SK-N-SH (cell line): Measurements from ENCODE around the gene PSMD1. TPM values are rescaled to one million over a fixed set of nuclear protein-coding genes. Genes with fewer than 3 reads are reported as not detected.

ENCODE experiments used
- CTCF ChIA-PET: fragments of 300-600, 350-600 bp; formaldehyde crosslinking; extraction: SDS; loops from one replicate; lab custom pipeline; 2021; lab: Yijun Ruan, JAX
- POLR2A ChIA-PET: fragments of 350-600 bp; sonication (Branson Sonifier 250); formaldehyde crosslinking; extraction: SDS; loops from one replicate; lab custom pipeline; 2020; ENCODE audit warnings: antibody characterized with exemption, inconsistent platforms; lab: Yijun Ruan, JAX
- DNase-seq: peaks from one replicate; pipeline ENCODE4 v3.0.0; 2012
- H2AFZ ChIP-seq: fragments of 200-600 bp; sonication (generic); 2 replicates; pipeline ENCODE4 v1.8.1; 2016; ENCODE audit warnings: antibody characterized with exemption, mild to moderate bottlenecking, low read depth
- H3F3A ChIP-seq: fragments of 200-600 bp; sonication (generic); replicated peaks from 2 replicates; pipeline ENCODE3; 2016; ENCODE audit warnings: antibody characterized with exemption, mild to moderate bottlenecking; ENCODE audit not compliant: insufficient read depth
- H3K27ac ChIP-seq, 2 experiments: fragments of 200-500 bp in 1 of 2; fragments of 200-600 bp in 1 of 2; sonication (Bioruptor generic) in 1 of 2; sonication (generic), shearing (Covaris generic) in 1 of 2; 2 replicates each; pipeline versions ENCODE4 v1.5.1 to v1.6.1; 2014 to 2016; ENCODE audit warnings: low read depth in 2 of 2, inconsistent platforms in 1 of 2, low read length in 1 of 2, mild to moderate bottlenecking in 1 of 2, mixed read lengths in 1 of 2
- H3K27me3 ChIP-seq: fragments of 200-600 bp; sonication (generic), shearing (Covaris generic); 2 replicates; pipeline ENCODE4 v1.6.1; 2016; ENCODE audit warnings: mixed run types; ENCODE audit not compliant: insufficient read depth
- H3K36me3 ChIP-seq, 2 experiments: fragments of 200-500 bp in 1 of 2; fragments of 200-600 bp in 1 of 2; sonication (Bioruptor generic) in 1 of 2; sonication (generic) in 1 of 2; replicated peaks in 1 of 2; 2 replicates each; pipeline versions ENCODE3 to v1.5.1; 2014 to 2016; ENCODE audit warnings: low read length in 1 of 2, mild to moderate bottlenecking in 1 of 2; ENCODE audit not compliant: insufficient read depth in 2 of 2, control insufficient read depth in 1 of 2
- H3K4me1 ChIP-seq, 2 experiments: fragments of 200-500 bp in 1 of 2; fragments of 200-600 bp in 1 of 2; sonication (Bioruptor generic) in 1 of 2; sonication (generic), shearing (Covaris generic) in 1 of 2; 2 replicates each; pipeline versions ENCODE4 v1.5.1 to v1.6.1; 2014 to 2016; ENCODE audit warnings: low read depth in 1 of 2, low read length in 1 of 2, mixed run types in 1 of 2; ENCODE audit not compliant: insufficient read depth in 2 of 2, control insufficient read depth in 1 of 2
- H3K4me2 ChIP-seq: fragments of 200-600 bp; sonication (generic), shearing (Covaris generic); 2 replicates; pipeline ENCODE4 v1.6.1; 2017; ENCODE audit warnings: mixed run types
- H3K4me3 ChIP-seq, 2 experiments: fragments of 200-500 bp in 1 of 2; fragments of 200-600 bp in 1 of 2; sonication (Bioruptor generic) in 1 of 2; sonication (generic), shearing (Covaris generic) in 1 of 2; 2 replicates each; pipeline versions ENCODE4 v1.5.1 to v1.8.1; 2014 to 2016; ENCODE audit warnings: low read depth in 2 of 2, inconsistent platforms in 1 of 2, low read length in 1 of 2, mild to moderate bottlenecking in 1 of 2, mixed read lengths in 1 of 2, moderate library complexity in 1 of 2
- H3K79me2 ChIP-seq: fragments of 200-600 bp; sonication (generic); 2 replicates; pipeline ENCODE4 v1.8.1; 2017; ENCODE audit warnings: mild to moderate bottlenecking; ENCODE audit not compliant: insufficient read depth
- H3K9ac ChIP-seq: fragments of 200-600 bp; sonication (generic); 2 replicates; pipeline ENCODE4 v1.6.1; 2017; ENCODE audit warnings: mixed run types
- H3K9me2 ChIP-seq: fragments of 200-600 bp; sonication (generic); 2 replicates; pipeline ENCODE4 v1.6.1; 2017; ENCODE audit warnings: mixed run types
- H3K9me3 ChIP-seq: fragments of 200-600 bp; sonication (generic); 2 replicates; pipeline ENCODE4 v1.6.1; 2017; ENCODE audit warnings: mixed run types, mild to moderate bottlenecking, moderate library complexity
- H4K20me1 ChIP-seq: fragments of 200-600 bp; sonication (generic); 2 replicates; pipeline ENCODE4 v1.6.1; 2017; ENCODE audit warnings: mild to moderate bottlenecking, mixed run types; ENCODE audit not compliant: insufficient read depth
- CTCF ChIP-seq: fragments of 200-600 bp; sonication (generic); IDR thresholded peaks from 2 replicates; pipeline ENCODE4 v1.6.1; 2017; ENCODE audit warnings: antibody characterized with exemption, mild to moderate bottlenecking, moderate library complexity
- ELF1 ChIP-seq: IDR thresholded peaks from 2 replicates; pipeline ENCODE4 v1.4.0; 2012
- EP300 ChIP-seq, 2 experiments: IDR thresholded peaks; 2 replicates each; pipeline versions ENCODE4 v1.4.0 to v1.6.1; 2012; ENCODE audit warnings: borderline replicate concordance in 1 of 2, low read depth in 1 of 2, low read length in 1 of 2
- EZH2phosphoT487 ChIP-seq: fragments of 200-600 bp; sonication (generic); IDR thresholded peaks from 2 replicates; pipeline ENCODE4 v1.6.1; 2017; ENCODE audit warnings: low read depth, mixed run types, mild to moderate bottlenecking, antibody characterized with exemption, moderate library complexity, borderline replicate concordance
- FOSL2 ChIP-seq: IDR thresholded peaks from 2 replicates; pipeline ENCODE4 v1.4.0; 2012; ENCODE audit warnings: low read depth, mild to moderate bottlenecking, moderate library complexity, borderline replicate concordance
- GABPA ChIP-seq: IDR thresholded peaks from 2 replicates; pipeline ENCODE4 v1.4.0; 2012; ENCODE audit warnings: low read depth, mild to moderate bottlenecking
- IRF3 ChIP-seq: fragments of 150-350 bp; IDR thresholded peaks from 2 replicates; pipeline ENCODE4 v1.6.1; 2016; ENCODE audit warnings: mild to moderate bottlenecking, low read depth, low read length
- MXI1 ChIP-seq: IDR thresholded peaks from 2 replicates; pipeline ENCODE4 v1.6.1; 2012; ENCODE audit warnings: mild to moderate bottlenecking, low read depth, low read length, improper control_type of control experiment
- NFIC ChIP-seq: IDR thresholded peaks from 2 replicates; pipeline ENCODE4 v1.4.0; 2012; ENCODE audit warnings: borderline replicate concordance
- NRF1 ChIP-seq: IDR thresholded peaks from 2 replicates; pipeline ENCODE4 v1.6.1; 2012; ENCODE audit warnings: low read depth, mild to moderate bottlenecking, low read length
- POLR2AphosphoS5 ChIP-seq: IDR thresholded peaks from 2 replicates; pipeline ENCODE4 v1.6.1; 2012; ENCODE audit warnings: low read depth, low read length
- RAD21 ChIP-seq: IDR thresholded peaks from 2 replicates; pipeline ENCODE4 v1.6.1; 2012; ENCODE audit warnings: mild to moderate bottlenecking, low read length
- RCOR1 ChIP-seq: fragments of 150-350 bp; IDR thresholded peaks from 2 replicates; pipeline ENCODE4 v1.6.1; 2017; ENCODE audit warnings: antibody characterized with exemption, low read length
- REST ChIP-seq: IDR thresholded peaks from 2 replicates; pipeline ENCODE4 v1.6.1; 2012; ENCODE audit warnings: mild to moderate bottlenecking, low read depth, low read length, moderate library complexity
- SIN3A ChIP-seq: IDR thresholded peaks from 2 replicates; pipeline ENCODE4 v1.6.1; 2012; ENCODE audit warnings: low read depth, mild to moderate bottlenecking, low read length, moderate library complexity, borderline replicate concordance
- TAF1 ChIP-seq: IDR thresholded peaks from 2 replicates; pipeline ENCODE4 v1.6.1; 2012; ENCODE audit warnings: low read depth, mild to moderate bottlenecking, low read length, moderate library complexity, borderline replicate concordance
- TCF12 ChIP-seq: IDR thresholded peaks from 2 replicates; pipeline ENCODE4 v1.4.0; 2012
- TEAD4 ChIP-seq: IDR thresholded peaks from 2 replicates; pipeline ENCODE4 v1.4.0; 2012; ENCODE audit warnings: mild to moderate bottlenecking, borderline replicate concordance; ENCODE audit not compliant: insufficient read depth
- USF2 ChIP-seq: fragments of 150-350 bp; IDR thresholded peaks from 2 replicates; pipeline ENCODE4 v1.6.1; 2017; ENCODE audit warnings: antibody characterized with exemption, low read length, low read depth, borderline replicate concordance
- YY1 ChIP-seq: IDR thresholded peaks from 2 replicates; pipeline ENCODE4 v1.4.0; 2012; ENCODE audit warnings: low read depth, mild to moderate bottlenecking
- ZBTB33 ChIP-seq: IDR thresholded peaks from 2 replicates; pipeline ENCODE4 v1.4.0; 2012; ENCODE audit warnings: low read depth, borderline replicate concordance
- WGBS: methylation state at CpG from one replicate; pipeline ENCODE4 v1.1.6; 2017; ENCODE audit warnings: low lambda C conversion rate; 5-methylcytosine and 5-hydroxymethylcytosine counted together
- polyA plus RNA-seq, 3 experiments: library from polyadenylated mRNA; depleted of rRNA; stranded (reverse); fragments of >200 nt; gene quantifications; 2 replicates each; pipeline ENCODE4 v1.2.3, GENCODE V29; 2012

The PSMD1 gene
- polyA plus RNA-seq, 1 of the 3 experiments (the other 2 are of a cell fraction): 92.3 TPM

GRCh38 chr2:231161877-231162329 is 105.2 kb downstream of the PSMD1 start (continued):
- TF ChIP-seq NFIC (peak; percentile 60; the same call in 1 of the 2 replicates), ZBTB33 (peak; percentile 49; the same call in 1 of the 2 replicates), REST (no peak), CTCF (no peak), TEAD4 (peak; percentile 87), SIN3A (peak; percentile 80; the same call in 1 of the 2 replicates), MXI1 (no peak), TCF12 (peak; percentile 86), EP300 (IDR thresholded peaks at IDR 0.05; ENCODE audit: borderline replicate concordance in 1 of 2, low read depth in 1 of 2, low read length in 1 of 2) (peak; percentile 59 to 89)

- no peak overlapping the region for H3K4me3 ChIP-seq
- CTCF ChIA-PET: no interaction called here
- H3K9me2 ChIP-seq: no peaks in the 10 kb centered on the region
- WGBS: 87% methylated on average over 3 of the region's 3 CpGs
- no peaks in the 10 kb centered on the region for H4K20me1 ChIP-seq
- H3K4me2 ChIP-seq: no peak overlapping the region
- peaks cover 6 to 21% of the 10 kb centered on the region in 2 experiments for H3K4me1 ChIP-seq
- 0 out of 2 replicates have a peak, but pooled peaks cover 4% of the 10 kb centered on the region for H3K79me2 ChIP-seq
- H3K36me3 ChIP-seq: peaks cover 42 to 53% of the 10 kb centered on the region in 2 experiments
- DNase-seq: no peak
- H3K27me3 ChIP-seq: no peaks in the 10 kb centered on the region
- peaks cover 30% of the 10 kb centered on the region for H3F3A ChIP-seq
- peak overlapping the region in 1 of 2 experiments; percentile 98; a peak in 3 of 4 replicates for H3K27ac ChIP-seq
- H3K9ac ChIP-seq: no peak overlapping the region
- POLR2A ChIA-PET: no interaction called here
- H2AFZ ChIP-seq: no peak overlapping the region
- no peaks in the 10 kb centered on the region for H3K9me3 ChIP-seq
- TF ChIP-seq ELF1 (no peak), RCOR1 (no peak), GABPA (no peak), USF2 (no peak), POLR2AphosphoS5 (no peak), TCF12 (no peak), MXI1 (no peak), NRF1 (no peak), EZH2phosphoT487 (no peak), RAD21 (no peak), IRF3 (no peak), FOSL2 (no peak), YY1 (no peak), EP300 (IDR thresholded peaks at IDR 0.05; ENCODE audit: borderline replicate concordance in 1 of 2, low read depth in 1 of 2, low read length in 1 of 2) (no peak), TAF1 (no peak)
Observed at GRCh38 chr2:231163011-231163410, 106.3 kb downstream of the PSMD1 start.
